NK-92 (cell line): ENCODE data around the gene TMC3.

Source experiments
- DNase-seq: peaks from one replicate; lab custom pipeline; 2025; ENCODE audit not compliant: unreplicated experiment; lab: John Stamatoyannopoulos, UW

Gene TMC3

DNA sequence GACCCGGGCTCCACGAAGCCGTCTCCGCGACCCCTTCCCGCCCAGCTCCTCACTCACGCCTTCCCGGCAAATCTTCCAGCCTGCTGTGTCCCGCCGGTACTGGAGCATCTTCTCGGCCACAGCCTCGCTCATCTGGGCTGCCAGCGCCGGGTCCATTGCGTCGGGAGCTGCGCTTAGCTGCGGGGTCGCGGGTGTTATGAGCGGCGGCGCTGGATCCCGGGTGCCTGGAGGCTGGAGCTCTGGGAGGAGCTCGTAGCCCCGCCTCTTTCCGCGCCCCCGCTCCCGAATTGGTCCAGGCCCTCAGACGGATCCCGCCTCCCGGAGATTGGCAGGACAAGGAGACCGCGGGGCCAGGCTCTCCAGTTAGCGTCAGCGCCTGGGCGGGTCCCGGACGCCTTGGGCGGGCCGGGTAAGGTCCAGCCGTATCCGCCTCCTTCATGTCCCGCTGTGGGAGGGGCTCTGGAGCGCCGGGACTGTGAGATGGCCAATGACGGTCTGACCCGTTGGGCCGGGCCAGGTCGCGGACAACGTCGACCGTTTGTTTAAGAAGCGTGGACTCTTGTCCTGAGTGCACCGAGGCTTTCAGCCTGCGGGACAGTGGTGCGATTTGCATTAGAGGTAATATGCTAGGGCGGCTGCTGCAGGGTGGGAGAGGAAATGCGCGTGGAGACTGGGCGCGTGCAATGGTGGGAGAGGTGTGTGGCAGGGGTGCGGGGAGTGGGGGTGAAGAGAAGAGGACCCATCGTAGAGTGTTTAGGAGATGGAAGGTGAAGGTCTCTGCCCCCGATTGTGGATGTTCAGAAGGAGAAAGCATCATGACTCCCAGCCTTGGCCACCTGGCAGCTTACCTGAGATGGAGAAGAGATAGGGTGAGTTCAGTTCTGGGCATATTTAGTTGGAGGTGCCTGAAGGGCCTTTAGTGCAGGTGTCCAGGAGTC lies 49.8 kb downstream of the TMC3 start, which contains the start of gene STARD5:
Gene STARD5 (minus strand): TSS at position 198 of the 938 bp plus-strand sequence. CDS start 42 bp downstream, at position 156.
- peak; percentile 70 for DNase-seq

DNA sequence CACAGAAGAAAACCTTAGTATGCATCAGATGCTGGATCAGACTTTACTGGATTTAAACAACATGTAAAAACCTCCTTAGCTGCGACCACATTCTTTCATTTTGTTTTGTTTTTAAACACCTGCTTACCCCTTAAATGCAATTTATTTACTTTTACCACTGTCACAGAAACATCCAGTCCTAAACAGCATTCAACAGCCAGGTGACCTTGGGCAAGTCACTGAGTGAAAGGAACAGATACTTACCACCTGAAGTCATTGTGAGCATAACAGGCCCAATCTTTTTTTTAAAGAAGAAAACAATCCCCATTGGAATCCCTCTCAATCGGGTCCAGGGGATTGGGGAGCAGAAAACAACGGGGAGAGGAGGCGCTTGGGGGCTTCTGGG lies 50.5 kb downstream of the TMC3 start:
- DNase-seq, result no peak

DNA sequence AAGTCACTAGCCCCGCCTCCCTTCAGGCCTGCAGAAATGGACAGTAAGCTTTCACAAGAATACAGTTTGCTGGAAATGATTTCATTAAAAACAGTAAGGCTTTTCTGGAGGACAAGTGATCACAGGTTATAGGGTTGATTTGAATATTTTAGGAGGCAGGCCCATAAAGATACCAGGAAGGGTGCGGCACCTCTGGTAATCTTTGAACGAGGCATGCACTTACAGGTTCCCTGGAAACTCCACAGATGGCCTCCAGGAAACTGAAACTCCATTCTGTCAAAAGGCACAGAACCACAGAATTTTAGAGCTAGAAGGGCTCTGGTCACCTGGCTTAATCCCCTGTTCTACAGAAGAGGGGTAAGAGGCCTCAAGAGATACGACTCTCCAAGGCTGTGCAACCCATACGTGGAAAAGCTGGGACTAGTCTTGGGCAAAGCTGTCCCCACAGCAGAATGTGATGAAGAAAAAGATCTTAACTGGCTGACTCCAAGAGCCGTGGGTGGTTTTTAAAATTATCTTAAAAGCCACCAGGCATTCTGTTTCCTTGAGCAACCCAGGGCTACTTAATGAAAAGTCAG lies 51.2 kb downstream of the TMC3 start:
- DNase-seq, result no peak

DNA sequence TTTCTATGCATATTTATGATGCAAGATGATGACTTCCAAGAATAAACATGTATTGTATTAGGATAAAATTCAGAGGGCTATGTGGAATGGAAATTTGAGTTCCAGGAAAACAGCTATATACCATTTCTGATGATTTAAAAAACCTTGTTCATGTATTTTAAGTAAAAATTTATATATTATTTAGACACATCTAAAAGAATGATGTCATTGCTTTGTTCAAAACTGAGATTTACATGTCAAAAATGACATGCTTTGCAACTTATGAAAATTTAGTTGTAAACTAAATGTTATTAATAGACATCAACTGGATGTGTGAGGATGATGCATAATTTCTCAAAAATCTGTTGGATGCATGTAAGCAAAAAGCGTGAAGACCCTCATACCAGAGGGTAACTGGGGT lies 52.3 kb downstream of the TMC3 start:
- DNase-seq, result no peak

DNA sequence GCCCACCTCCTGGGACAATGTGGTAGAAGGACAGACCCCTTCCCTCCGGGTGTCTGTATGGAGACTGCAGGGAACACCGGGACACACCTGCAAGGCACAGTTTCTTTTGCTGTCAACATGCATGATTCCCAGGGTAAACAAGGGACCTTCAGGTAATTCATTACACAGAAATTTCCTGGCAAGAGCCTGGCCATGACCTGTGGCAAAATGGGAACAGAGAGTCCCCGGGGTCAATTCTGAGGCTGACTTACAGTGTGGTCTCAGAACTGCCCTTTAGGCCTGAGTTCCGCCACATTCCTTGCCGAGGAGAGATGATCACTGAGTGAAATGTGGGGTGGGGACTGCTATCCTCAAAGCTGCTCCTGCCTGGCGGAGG lies 56.4 kb downstream of the TMC3 start:
- DNase-seq, result no peak

DNA sequence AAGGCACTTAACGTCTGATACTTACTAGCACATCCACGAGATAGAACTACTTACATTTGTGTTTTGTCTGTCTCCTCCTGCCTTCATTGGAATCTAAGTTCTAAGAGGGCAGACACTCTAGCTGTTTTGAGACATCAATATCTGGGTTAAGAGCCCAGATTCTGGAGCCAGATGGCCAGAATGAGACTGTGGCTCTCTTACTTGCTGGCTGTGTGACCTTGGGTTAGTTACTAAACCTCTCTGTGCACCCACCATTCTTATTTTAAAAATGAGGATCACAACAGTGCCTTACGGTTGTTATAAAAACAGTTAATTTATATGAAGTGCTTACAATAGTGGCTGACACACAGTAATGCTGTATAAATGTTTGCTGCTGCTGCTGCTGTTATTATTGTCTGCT lies 57.7 kb downstream of the TMC3 start:
- DNase-seq, result no peak

DNA sequence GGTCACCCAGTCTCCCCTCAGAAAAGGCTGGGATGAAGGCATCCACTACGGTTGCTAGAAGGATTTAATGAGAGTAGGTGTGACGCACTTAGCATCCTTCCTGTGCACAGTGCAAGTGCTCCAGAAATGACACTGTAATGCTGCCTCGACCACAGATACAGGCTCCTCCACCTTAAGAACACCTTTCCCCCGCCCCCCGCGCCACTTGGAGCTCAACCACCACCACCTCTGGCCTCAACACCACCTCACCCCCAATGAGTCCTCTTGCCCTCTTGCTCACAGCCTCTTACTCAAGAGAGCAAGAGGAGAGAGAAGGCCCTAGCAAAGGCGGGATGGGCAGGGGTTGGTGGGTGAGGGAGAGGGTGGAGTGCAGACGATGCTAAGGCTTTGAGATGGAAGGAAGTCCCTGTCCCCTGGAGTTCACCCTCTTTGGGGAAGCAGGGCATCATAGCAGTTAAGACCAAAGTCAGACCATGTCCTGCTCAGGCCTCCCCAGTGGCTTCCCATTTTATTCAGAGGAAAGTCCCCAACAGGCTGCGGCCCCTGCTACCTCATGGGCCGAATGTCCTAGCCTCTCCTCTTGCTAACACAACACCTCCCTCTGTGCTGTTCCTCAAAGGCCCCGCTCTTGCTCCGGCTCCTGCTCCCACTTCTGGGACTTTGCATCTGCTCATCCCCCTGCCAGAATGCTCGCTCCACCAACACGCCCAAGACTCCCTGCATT lies 58.4 kb downstream of the TMC3 start:
- no peak for DNase-seq

DNA sequence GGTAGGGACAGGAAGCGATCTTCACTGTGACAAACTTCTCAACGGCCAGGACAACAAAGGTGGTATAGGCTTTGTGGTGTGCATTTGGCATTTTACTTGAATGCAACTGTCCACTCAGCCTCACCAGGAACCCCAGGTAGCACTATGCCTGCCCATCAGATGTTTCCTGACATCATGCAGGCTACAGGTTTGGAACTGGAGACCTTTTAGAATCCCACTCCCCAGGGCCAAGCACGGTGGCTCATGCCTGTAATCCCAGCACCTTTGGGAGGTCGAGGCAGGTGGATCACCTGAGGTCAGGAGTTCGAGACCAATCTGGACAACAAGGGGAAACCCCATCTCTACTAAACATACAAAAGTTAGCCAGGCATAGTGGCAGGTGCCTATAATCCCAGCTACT lies 59.6 kb downstream of the TMC3 start:
- no peak for DNase-seq

DNA sequence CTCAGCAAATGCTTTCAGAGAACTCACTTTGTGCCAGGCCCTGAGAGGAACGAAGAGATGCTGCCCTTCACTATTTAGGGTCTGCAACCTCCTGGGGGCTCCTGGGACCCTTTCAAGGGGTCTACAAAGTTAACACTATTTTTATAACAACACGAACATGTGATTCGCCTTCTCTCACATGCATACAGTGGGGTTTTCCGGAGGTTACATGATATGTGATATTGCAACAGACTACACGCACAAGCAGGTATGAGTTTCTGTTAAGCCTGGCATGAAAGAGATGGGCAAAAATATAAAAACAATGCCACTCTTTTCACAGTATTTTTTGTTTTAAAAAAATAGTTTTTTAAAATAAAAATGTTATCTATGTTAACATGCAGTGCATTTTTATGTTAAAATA lies 60.3 kb downstream of the TMC3 start:
- no peak for DNase-seq

DNA sequence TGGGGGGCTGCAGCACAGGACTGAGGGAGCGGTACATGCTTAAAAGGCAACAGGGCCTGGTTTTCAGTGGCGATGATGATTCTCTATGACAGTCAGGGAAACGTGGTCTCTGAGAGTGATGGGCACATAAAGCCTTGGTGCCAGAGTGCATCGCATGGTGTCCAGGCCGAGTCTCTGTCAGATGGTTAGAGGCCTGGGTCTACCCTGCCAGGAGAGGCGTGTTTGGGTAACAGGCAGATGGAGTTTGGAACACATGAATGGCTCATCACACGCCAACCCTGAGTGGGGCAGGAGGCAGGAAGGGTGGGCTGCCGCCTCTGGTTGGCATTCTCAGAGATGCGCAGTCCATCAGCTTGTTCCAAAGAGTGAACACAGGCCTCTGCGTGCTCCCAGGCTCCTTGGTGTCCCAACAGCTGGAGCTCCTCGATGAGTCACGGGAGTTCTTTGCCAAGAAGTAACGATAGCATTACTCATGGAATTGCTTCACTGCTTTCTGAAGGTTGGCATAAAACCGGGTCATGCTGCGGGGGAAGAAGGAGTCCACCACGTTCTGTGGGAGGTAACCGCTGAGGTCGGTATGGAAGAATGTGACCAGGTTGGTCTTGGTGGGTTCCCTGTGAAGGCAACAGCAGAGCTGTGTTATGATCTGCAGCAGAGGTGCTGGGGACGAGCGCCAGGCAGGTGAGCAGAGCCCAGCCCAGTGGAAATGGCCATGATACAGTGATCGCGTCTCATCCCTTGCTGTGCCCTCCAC lies 61.0 kb downstream of the TMC3 start:
- DNase-seq, result no peak

DNA sequence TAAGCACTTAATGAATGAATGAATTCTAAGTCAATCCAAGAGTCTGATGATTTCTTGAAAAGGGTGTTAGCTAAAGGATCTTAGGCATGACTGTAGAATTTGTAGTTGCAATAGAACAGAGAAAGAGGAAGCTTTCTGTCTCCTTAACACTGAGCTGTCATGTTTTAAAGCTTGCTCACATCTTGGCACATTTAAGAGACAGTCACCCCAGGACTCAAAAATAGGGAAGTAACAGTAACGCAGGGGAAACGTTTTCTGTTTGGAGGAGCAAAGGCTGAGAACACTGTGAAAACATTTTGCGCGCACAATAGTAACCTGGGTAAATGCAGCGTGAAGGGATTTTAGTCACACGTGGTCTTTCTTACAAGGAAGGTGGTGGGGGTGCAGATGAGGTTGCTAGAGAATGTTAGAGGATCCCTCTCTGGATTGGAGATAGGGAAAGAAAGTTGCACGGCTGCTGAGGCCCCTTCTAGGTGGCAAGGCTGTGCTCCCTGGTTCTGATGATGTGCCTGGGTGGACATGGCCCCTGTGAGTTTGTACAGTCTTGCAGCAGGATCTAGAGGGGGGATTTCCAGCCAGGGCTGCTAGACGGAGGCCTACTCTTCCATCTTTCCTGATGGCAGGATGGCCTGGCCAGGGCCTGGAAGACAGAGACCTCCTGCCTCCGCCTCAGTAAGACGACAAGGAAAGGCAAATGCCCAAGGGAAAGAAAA lies 62.1 kb downstream of the TMC3 start:
- DNase-seq, result no peak

DNA sequence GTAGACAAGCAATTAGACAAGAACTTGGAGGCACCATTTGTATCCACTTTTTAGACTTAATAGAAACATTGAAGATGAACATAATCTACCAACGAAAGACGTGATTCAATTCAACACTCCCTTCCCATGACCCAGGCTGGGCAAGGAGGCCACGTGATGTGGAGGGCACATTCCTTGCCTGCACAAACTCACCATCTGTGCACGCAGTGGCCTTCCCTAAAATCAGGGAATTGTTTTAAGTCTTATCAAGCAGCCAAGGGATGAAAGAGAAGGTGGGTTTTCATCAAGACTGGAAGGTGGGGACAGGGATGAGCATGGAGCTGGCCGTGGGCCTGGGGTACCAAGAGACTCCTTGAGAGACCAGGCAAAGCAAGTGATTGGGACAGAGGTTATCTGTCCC lies 63.5 kb downstream of the TMC3 start:
- no peak for DNase-seq

DNA sequence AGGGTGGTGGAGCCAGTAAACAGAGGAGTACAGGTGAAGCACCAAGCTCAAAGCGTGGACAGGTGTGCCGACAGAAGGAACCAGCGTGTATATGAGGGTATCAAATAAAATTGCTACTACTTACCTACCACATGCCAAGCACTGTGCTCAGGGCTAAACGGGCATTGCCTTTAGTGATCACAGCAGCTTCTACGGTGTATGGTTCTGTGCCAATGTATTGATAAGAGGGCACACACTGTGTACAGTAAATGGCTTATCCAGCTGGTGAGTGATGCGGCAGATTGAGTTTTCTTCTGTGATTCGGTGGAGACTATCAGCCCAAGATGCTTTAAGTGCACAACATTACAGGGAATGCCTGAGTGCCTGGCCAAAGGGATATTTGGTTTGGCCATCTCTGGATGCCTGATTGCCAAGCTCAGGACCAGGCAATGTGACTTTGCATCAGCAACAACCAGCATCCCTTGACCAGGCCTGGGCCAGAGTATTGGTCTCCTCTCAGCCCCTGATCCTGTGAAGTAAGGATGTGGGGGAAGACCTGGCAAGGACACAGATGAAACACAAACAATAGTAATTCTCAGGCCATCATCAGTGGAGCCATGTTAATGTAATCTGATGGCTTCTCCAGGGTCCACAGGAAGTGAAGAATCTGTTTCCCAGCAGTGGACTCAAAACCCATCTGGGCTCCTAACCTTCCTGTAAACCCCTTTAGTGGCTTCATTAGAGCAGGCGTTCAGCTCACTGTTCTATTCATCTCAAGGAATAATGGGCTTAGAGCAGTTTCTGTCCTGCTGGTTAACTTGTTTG lies 64.2 kb downstream of the TMC3 start:
- DNase-seq, result no peak

DNA sequence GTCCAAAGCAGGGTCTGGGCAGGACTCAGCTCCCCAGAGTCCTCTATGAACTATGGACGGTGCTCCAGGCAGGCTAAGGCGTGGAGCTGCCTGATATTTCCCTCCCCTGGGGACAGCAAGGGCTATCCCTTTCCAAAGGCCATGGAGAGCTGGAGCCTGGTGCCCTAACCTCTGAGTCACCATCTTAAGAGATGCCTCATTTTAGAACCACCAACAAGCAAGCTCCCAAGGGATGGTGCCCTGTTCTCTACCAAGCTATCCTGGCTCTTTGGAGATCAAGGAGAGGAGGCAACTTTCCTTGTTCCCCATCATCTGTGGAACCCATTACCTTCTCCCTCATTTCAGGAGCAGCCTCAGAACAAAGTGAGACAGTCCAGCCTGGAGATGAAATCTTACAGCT lies 65.8 kb downstream of the TMC3 start:
- no peak for DNase-seq

DNA sequence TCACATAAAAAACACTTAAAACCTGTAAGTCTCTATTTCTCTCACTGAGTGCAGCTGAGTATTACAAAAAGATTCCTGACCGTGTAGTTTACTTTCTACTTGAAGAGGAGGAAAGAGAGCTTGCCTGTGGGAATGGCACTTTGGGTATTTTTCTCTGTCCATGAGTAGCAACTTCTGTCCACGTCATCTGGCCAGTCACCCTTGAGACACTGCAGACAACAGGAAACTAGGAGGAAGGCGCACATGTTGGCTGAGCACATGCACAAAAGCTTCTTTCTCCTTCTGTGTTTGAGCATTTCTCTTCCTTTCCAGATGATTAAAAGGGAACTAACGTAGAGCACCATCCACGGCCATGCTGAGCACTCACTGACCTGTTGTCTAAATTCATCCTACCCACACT lies 69.8 kb downstream of the TMC3 start:
- no peak for DNase-seq

DNA sequence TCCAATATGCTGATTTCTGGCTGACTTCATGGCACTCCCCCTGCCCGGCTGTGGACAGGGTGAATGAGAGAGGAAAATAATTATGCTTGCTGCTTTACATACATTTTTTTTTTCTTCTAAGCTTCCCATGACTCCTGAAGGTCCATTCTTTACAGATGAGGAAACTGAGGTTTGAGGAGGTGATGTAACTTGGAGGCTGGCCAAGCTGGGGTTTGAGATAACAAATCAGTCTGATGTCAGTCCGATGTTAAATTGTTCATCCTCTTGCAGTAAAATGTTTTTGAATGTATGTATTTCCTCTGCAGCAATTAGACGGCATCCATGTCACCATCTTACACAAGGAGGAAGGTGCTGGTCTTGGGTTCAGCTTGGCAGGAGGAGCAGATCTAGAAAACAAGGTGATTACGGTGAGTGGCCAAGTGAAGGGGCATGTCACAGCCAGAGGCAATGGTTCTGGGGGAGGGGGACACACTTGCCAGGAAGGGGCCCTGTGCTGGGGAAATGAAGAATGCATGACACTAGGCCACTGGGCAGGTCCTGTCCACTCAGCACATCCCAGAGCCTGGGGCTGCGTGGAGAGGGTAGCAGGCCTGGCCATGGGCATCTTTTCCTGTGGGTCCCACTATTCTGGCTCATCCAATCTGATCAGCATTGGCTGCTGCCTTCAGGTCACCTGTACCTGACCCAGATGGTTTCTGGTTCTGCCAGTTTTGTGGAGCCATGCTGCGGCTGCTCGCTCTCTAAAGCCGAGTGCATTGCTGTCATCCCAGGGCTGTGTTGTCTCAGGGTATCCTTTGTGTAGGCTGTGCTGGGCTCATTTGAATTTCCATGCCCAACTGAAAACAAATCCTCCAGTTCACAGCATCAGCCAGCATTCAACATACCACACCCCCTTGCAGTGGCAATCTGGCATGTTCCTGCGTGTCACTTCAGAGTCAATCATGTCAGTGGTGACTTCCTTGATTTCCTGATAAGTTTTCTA lies 70.5 kb downstream of the TMC3 start:
- DNase-seq, result no peak

DNA sequence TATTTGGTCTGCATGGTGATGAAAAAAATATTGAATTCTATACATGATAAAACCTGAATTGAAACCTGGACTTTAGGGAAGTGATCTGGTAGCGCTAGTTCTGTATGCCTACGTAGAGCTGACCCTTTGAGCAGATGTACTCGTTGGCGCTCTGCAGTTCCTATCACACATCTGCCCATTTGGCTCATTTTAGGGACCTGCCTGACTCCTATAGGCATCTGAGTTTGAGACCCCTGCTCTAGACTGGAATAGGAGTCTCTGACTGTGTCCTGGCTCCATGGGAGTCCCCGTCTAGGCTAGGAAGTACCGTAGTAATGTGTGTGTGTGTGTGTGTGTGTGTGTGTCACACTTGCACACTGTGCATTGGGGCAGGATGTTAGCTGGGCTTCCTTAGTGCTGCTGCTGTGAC lies 71.3 kb downstream of the TMC3 start:
- no peak for DNase-seq

DNA sequence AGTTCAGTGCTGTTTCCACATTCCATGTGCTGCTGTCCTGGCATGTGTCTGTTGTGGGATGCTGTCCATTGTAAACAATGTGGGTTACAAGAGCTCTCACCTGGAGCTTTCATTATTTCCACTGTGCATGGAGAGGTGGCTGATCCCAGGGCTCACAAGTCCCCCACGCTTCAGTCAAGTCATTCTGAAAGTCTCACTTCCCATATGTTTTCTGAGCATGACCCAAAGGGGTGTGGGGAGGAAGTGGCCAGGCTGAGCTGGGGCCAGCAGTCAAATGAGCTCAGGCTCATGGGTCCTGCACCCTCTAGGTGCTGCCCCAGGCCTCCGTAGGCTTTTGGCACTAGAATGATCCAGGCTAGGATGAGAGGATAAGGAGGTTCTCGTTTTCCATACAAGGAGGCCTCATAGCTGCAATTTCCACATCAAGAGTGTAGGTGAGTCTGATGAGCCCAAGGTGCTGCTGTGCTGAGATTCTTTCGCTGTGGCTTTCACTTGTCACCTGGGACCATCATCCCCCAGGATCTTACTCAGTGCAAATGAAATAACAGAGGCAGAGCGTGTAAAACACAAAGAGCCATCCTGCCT lies 72.1 kb downstream of the TMC3 start:
- DNase-seq, result no peak
